CD14-positive monocyte (primary cell): ENCODE measurements around the gene LSS. TPM values are rescaled to one million over a fixed set of nuclear protein-coding genes. Genes with fewer than 3 reads are reported as not detected.

Source experiments
- DNase-seq, 3 donors: peaks; one replicate each; pipeline ENCODE4 v3.0.0-alpha.2; 2011 to 2022
- H2AFZ ChIP-seq: 2 replicates; pipeline ENCODE4 v1.6.0; 2012; ENCODE audit warnings: mild to moderate bottlenecking, low read depth, low read length, inconsistent platforms; ENCODE audit not compliant: insufficient read depth, poor library complexity, severe bottlenecking
- H3K27ac ChIP-seq, 2 donors: 1 replicate in 1 of 2; 2 replicates in 1 of 2; pipeline ENCODE4 v1.5.1; 2012 to 2013; ENCODE audit warnings: low read length in 2 of 2, control low read depth in 1 of 2, inconsistent platforms in 1 of 2, low read depth in 1 of 2, mild to moderate bottlenecking in 1 of 2
- H3K27me3 ChIP-seq, 2 donors: one replicate each; pipeline versions ENCODE4 v1.6.0 to v1.6.1; 2011 to 2013; ENCODE audit warnings: low read length in 2 of 2; ENCODE audit not compliant: control insufficient read depth in 2 of 2, insufficient read depth in 2 of 2
- H3K36me3 ChIP-seq, 2 donors: replicated peaks in 1 of 2; 1 replicate in 1 of 2; 2 replicates in 1 of 2; pipeline versions ENCODE4 v1.5.1 to v1.6.1; 2012 to 2013; ENCODE audit warnings: low read length in 2 of 2, control low read depth in 1 of 2, inconsistent platforms in 1 of 2, mild to moderate bottlenecking in 1 of 2; ENCODE audit not compliant: insufficient read depth in 2 of 2, control insufficient read depth in 1 of 2
- H3K4me1 ChIP-seq, 2 donors: 1 replicate in 1 of 2; 2 replicates in 1 of 2; pipeline versions ENCODE4 v1.5.1 to v1.6.1; 2012 to 2013; ENCODE audit warnings: low read length in 2 of 2, control low read depth in 1 of 2, inconsistent platforms in 1 of 2, mild to moderate bottlenecking in 1 of 2, moderate library complexity in 1 of 2; ENCODE audit not compliant: insufficient read depth in 2 of 2, control insufficient read depth in 1 of 2
- H3K4me2 ChIP-seq: replicated peaks from 2 replicates; pipeline ENCODE3; 2012; ENCODE audit warnings: low read length, moderate library complexity, mild to moderate bottlenecking; ENCODE audit not compliant: poor library complexity, severe bottlenecking; ENCODE audit errors: extremely low read depth
- H3K4me3 ChIP-seq, 3 experiments: fragments of 200-600 bp in 1 of 3; sonication (generic) in 1 of 3; replicated peaks in 1 of 3; 1 replicate in 2 of 3; 2 replicates in 1 of 3; pipeline ENCODE4 v1.5.1; 2011 to 2013; ENCODE audit warnings: low read length in 3 of 3, mild to moderate bottlenecking in 3 of 3, control low read depth in 2 of 3, low read depth in 2 of 3, inconsistent platforms in 1 of 3, moderate library complexity in 1 of 3
- H3K79me2 ChIP-seq: 2 replicates; pipeline ENCODE4 v1.6.0; 2012; ENCODE audit warnings: mild to moderate bottlenecking, control low read depth, inconsistent platforms, low read length, moderate library complexity; ENCODE audit not compliant: insufficient read depth
- H3K9ac ChIP-seq: 2 replicates; pipeline ENCODE4 v1.6.0; 2017; ENCODE audit warnings: low read length, mild to moderate bottlenecking; ENCODE audit not compliant: insufficient read depth, poor library complexity, severe bottlenecking
- H3K9me3 ChIP-seq, 2 donors: replicated peaks in 1 of 2; 1 replicate in 1 of 2; 2 replicates in 1 of 2; pipeline versions ENCODE4 v1.5.1 to v1.6.1; 2012 to 2013; ENCODE audit warnings: low read length in 2 of 2, control low read depth in 1 of 2; ENCODE audit not compliant: control insufficient read depth in 1 of 2, insufficient read depth in 1 of 2
- H4K20me1 ChIP-seq: 2 replicates; pipeline ENCODE4 v1.6.0; 2012; ENCODE audit warnings: mild to moderate bottlenecking, low read length, control low read depth, moderate library complexity; ENCODE audit not compliant: insufficient read depth
- H3K27ac Mint-ChIP-seq, 7 donors: one replicate each; pipeline ENCODE4 v1.8.0; 2020; ENCODE audit warnings: mild to moderate bottlenecking in 7 of 7, mixed read lengths in 7 of 7, moderate library complexity in 6 of 7, inconsistent platforms in 2 of 7
- H3K27me3 Mint-ChIP-seq, 3 donors: one replicate each; pipeline ENCODE4 v1.8.0; 2021 to 2022; ENCODE audit warnings: low read depth in 3 of 3, mild to moderate bottlenecking in 3 of 3, mixed read lengths in 3 of 3, moderate library complexity in 3 of 3, inconsistent platforms in 1 of 3
- H3K36me3 Mint-ChIP-seq, 2 donors: one replicate each; pipeline ENCODE4 v1.8.0; 2020; ENCODE audit warnings: mixed read lengths in 2 of 2, inconsistent platforms in 1 of 2, mild to moderate bottlenecking in 1 of 2
- H3K4me1 Mint-ChIP-seq: one replicate; pipeline ENCODE4 v1.8.0; 2020; ENCODE audit warnings: mild to moderate bottlenecking, mixed read lengths
- H3K4me3 Mint-ChIP-seq, 2 donors: one replicate each; pipeline ENCODE4 v1.8.0; 2020; ENCODE audit warnings: mild to moderate bottlenecking in 2 of 2, mixed read lengths in 2 of 2, moderate library complexity in 1 of 2
- H3K9me3 Mint-ChIP-seq, 7 donors: one replicate each; pipeline ENCODE4 v1.8.0; 2020 to 2022; ENCODE audit warnings: mixed read lengths in 7 of 7, mild to moderate bottlenecking in 6 of 7, moderate library complexity in 6 of 7, inconsistent platforms in 2 of 7
- CTCF ChIP-seq: fragments of 200-600 bp; IDR thresholded peaks from one replicate; pipeline ENCODE4 v1.8.0; 2022; ENCODE audit warnings: antibody characterized with exemption, mild to moderate bottlenecking
- WGBS: methylation state at CpG from one replicate; pipeline ENCODE4 v1.1.5; 2013; ENCODE audit warnings: missing lambda C conversion rate; ENCODE audit not compliant: insufficient coverage; 5-methylcytosine and 5-hydroxymethylcytosine counted together
- intact Hi-C, 2 donors: fragments of 100-400 bp; cut with micrococcal nuclease; formaldehyde crosslinking; loops; one replicate each; pipeline versions ENCODE4 v1.15.0 to v1.15.1; 2023
- polyA plus RNA-seq, 3 donors: library from polyadenylated mRNA; depleted of rRNA in 1 of 3; unstranded in 2 of 3; stranded (reverse) in 1 of 3; fragments of 300-500 nt in 2 of 3; fragments of >200 nt in 1 of 3; fragmentation: Illumina TruSeq in 2 of 3; gene quantifications; 1 replicate in 2 of 3; 2 replicates in 1 of 3; pipeline ENCODE4 v1.2.3, GENCODE V29; 2012 to 2021

The LSS gene
- polyA plus RNA-seq, 3 donors, result 4.1 to 20.0 (median 4.9) TPM

DNA sequence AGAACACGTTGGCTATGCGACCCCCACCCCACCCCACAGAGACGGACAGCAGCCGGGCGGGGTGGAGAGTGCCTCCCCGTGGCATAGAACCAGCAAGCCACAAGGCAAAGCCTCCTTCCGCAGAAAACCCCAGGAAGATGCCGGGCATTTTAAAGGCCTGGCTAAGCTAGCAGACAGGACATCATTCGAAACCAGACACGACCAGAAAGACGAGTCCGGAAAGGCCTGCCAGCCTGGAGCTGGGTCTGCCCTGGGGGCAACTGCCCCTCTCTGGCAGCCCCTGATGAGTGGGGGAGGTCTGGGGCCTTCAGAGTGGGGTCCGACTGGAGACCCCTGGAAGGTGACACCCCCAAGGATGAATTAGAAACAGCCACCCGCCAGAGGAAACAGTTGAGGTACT, 81.7 kb downstream of the LSS start:
- H3K4me1 Mint-ChIP-seq, result peaks cover 7% of the 10 kb centered on the region
- no peaks in the 10 kb centered on the region for H3K36me3 ChIP-seq
- H3K4me1 ChIP-seq, result peaks cover 3 to 4% of the 10 kb centered on the region in 2 donors
- H3K36me3 Mint-ChIP-seq, result no peaks in the 10 kb centered on the region
- DNase-seq, result no peak
- peaks cover 0 to 8% of the 10 kb centered on the region in 2 donors for H3K9me3 ChIP-seq
- WGBS, result 93% methylated on average over 9 of the region's 14 CpGs
- H3K27ac Mint-ChIP-seq, result no peak overlapping the region
- peaks cover 0 to 8% (median 4%) of the 10 kb centered on the region in 7 donors for H3K9me3 Mint-ChIP-seq
- H3K4me3 ChIP-seq, result no peak overlapping the region
- no peak overlapping the region for H3K4me3 Mint-ChIP-seq
- no peak overlapping the region for H2AFZ ChIP-seq
- no peaks in the 10 kb centered on the region for H3K79me2 ChIP-seq
- no peak overlapping the region for H3K27ac ChIP-seq
- no peak overlapping the region for H3K4me2 ChIP-seq
- intact Hi-C loops, result no loop called here
- peaks cover 0 to 3% (median 3%) of the 10 kb centered on the region in 3 donors for H3K27me3 Mint-ChIP-seq
- no peak overlapping the region for H3K9ac ChIP-seq
- H4K20me1 ChIP-seq, result no peaks in the 10 kb centered on the region
- H3K27me3 ChIP-seq, result no peaks in the 10 kb centered on the region
- no peak for TF ChIP-seq CTCF

DNA sequence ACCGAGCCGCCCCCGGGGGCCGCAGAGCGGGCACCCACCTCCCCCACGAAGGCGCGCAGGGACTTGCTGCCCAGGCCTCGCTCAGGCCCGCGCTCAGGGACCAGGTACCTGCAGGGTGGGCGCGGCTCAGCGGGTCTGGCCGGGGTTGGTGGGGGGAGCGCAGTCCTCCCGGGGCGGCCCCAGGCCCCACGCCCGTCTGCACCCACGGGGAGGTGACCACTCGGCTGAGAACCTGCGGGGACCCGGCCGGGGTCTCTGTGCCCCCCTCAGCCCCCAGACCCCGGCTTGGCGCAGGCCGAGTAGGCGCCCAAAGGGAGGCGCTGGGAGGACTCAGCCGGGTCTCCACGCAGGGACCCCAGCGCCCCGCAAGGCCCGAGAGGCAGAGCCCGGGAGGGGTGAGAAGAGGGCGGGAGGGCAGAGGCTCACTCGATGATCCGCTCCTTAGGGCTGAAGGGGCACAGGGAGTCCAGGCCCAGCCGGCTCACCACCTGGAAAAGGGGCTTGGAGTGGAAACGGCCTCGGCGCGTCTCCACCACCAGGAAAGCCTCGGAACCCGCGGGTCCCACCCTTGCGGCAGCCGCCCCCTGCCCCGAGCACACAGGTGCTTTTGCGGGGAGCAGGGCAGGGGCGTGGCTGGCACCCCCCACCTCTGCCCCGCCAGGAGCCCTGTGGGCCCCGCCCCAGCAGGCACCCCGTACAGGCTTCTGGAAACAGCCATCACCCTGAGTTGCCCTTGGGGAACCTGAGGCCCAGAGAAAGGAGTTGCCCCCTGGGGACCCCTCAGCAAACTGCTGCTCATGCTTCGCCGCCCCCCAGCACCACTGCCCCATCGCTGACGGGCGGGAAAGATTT, 82.5 kb downstream of the LSS start:
- H3K4me1 ChIP-seq, result peaks cover 3 to 4% of the 10 kb centered on the region in 2 donors
- H3K27ac ChIP-seq, result no peak overlapping the region
- H3K27me3 Mint-ChIP-seq, result peaks cover 0 to 6% (median 3%) of the 10 kb centered on the region in 3 donors
- no peak overlapping the region for H3K27ac Mint-ChIP-seq
- DNase-seq, result no peak
- no peaks in the 10 kb centered on the region for H4K20me1 ChIP-seq
- H2AFZ ChIP-seq, result no peak overlapping the region
- 91% methylated on average over 52 of the region's 60 CpGs for WGBS
- H3K27me3 ChIP-seq, result no peaks in the 10 kb centered on the region
- no peak overlapping the region for H3K4me2 ChIP-seq
- H3K9ac ChIP-seq, result no peak overlapping the region
- intact Hi-C loops, result no loop called here
- H3K9me3 Mint-ChIP-seq, result peaks cover 0 to 8% (median 4%) of the 10 kb centered on the region in 7 donors
- H3K4me3 ChIP-seq, result no peak overlapping the region
- H3K4me3 Mint-ChIP-seq, result no peak overlapping the region
- H3K4me1 Mint-ChIP-seq, result peaks cover 7% of the 10 kb centered on the region
- H3K79me2 ChIP-seq, result no peaks in the 10 kb centered on the region
- H3K9me3 ChIP-seq, result peaks cover 0 to 8% of the 10 kb centered on the region in 2 donors
- no peaks in the 10 kb centered on the region for H3K36me3 ChIP-seq
- TF ChIP-seq CTCF, result no peak
- H3K36me3 Mint-ChIP-seq, result no peaks in the 10 kb centered on the region
